ENCODE results near the gene TPRG1L. TPM values are rescaled to one million over a fixed set of nuclear protein-coding genes. Genes with fewer than 3 reads are reported as not detected.

The TPRG1L gene
- total RNA-seq, 1 experiment from 2014 or later, result 9.6 TPM

GRCh38 chr1:3645247-3645646, 20.4 kb downstream of the TPRG1L start:
- DNase-seq (ENCODE audit: low read depth), result no peak

GRCh38 chr1:3645666-3646355, 21.0 kb downstream of the TPRG1L start:
- DNase-seq (ENCODE audit: low read depth), result no peak

- no peak for DNase-seq (ENCODE audit: low read depth)
Measured at GRCh38 chr1:3646596-3646995, 21.8 kb downstream of the TPRG1L start.

- DNase-seq (ENCODE audit: low read depth), result peak; percentile 88
Measured at GRCh38 chr1:3649342-3650247, 24.8 kb downstream of the TPRG1L start, which contains the start of gene WRAP73. WRAP73 (minus strand) TSS chr1:3650103; CDS start chr1:3649999, 104 bp downstream.

- DNase-seq (ENCODE audit: low read depth), result no peak
Measured at GRCh38 chr1:3650248-3651025, 25.6 kb downstream of the TPRG1L start.

- DNase-seq (ENCODE audit: low read depth), result no peak
Measured at GRCh38 chr1:3651026-3651929, 26.5 kb downstream of the TPRG1L start.

GRCh38 chr1:3651930-3652547, 27.2 kb downstream of the TPRG1L start, which contains the start of gene TP73:
TP73 (plus strand) TSS chr1:3652516; CDS start chr1:3682366, 29,850 bp downstream.
- DNase-seq (ENCODE audit: low read depth), result no peak

- DNase-seq (ENCODE audit: low read depth), result no peak
Measured at GRCh38 chr1:3652548-3653285, 27.9 kb downstream of the TPRG1L start.

GRCh38 chr1:3653286-3653618, 28.4 kb downstream of the TPRG1L start:
- no peak for DNase-seq (ENCODE audit: low read depth)

GRCh38 chr1:3654549-3655281, 29.9 kb downstream of the TPRG1L start:
- no peak for DNase-seq (ENCODE audit: low read depth)

- DNase-seq (ENCODE audit: low read depth), result no peak
Measured at GRCh38 chr1:3656450-3657095, 31.8 kb downstream of the TPRG1L start.

- DNase-seq (ENCODE audit: low read depth), result no peak
Measured at GRCh38 chr1:3657096-3657475, 32.3 kb downstream of the TPRG1L start.

- DNase-seq (ENCODE audit: low read depth), result no peak
Measured at GRCh38 chr1:3657578-3658230, 32.9 kb downstream of the TPRG1L start.

- no peak for DNase-seq (ENCODE audit: low read depth)
Measured at GRCh38 chr1:3658231-3658615, 33.4 kb downstream of the TPRG1L start.

GRCh38 chr1:3659093-3659492, 34.3 kb downstream of the TPRG1L start:
- DNase-seq (ENCODE audit: low read depth), result no peak

- no peak for DNase-seq (ENCODE audit: low read depth)
Measured at GRCh38 chr1:3660704-3661103, 35.9 kb downstream of the TPRG1L start.

- no peak for DNase-seq (ENCODE audit: low read depth)
Measured at GRCh38 chr1:3661631-3662030, 36.8 kb downstream of the TPRG1L start.

- no peak for DNase-seq (ENCODE audit: low read depth)
Measured at GRCh38 chr1:3662080-3662671, 37.4 kb downstream of the TPRG1L start.

Data from RPMI7951 (cell line).